Activated naive CD4-positive, alpha-beta T cell (primary cell): ENCODE measurements around the gene CDCP1.
A peak's percentile ranks its signal among the peaks of the same experiment; 100 is the strongest.

Experiments used
- DNase-seq, 4 experiments: peaks; one replicate each; lab custom pipeline; 2025; lab: John Stamatoyannopoulos, UW

Gene CDCP1

DNA sequence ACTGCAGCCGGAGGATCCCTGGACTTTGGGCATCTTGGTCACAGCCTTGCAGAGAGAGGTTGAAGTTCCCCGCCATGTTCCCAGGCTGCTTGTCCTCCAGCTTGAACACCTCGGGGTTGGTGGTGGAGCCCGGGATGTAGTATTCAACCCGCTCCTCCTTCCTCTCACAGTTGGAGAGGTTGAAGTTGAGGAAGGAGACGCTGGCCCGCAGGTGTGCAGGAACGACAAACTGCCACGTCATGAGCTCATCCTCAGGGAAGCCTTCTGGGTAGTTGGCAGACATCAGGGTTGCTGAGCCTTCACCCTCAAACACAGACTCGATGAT is 35.7 kb downstream of the CDCP1 start:
- no peak for DNase-seq

DNA sequence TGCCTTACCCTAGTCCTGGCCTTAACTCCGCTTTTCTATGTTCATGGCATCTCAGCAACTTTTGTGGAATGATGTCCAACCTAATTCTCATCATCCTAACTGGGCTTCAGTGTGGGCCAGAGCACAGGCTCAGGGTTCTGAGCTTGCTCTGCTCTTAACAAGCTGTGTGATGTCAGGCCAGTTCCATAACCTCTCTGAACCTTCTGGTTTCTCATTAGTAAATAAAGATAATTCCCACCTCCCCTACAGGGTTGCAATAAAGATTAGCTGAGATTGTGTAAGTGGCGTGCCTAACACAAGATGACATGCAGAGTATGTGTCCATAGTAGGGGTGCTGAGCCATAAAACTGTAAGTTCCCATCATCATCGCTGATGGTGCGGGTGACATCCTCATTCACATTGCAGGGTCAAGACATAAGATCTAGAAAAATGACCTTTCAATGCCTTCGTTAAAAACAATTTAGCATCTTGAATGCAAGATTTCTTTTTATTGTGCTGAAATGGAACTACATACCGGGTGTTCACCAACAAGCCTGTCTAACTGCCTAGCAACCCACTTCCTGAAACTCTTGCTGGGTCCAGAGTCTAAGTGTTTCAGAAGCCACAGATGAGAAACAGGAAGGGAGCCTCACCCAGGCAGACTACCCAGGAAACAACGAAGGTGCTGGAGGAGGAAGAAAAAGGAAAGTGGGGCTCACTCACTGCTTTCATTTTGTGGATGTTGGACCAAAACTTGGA is 36.2 kb downstream of the CDCP1 start:
- DNase-seq: no peak

DNA sequence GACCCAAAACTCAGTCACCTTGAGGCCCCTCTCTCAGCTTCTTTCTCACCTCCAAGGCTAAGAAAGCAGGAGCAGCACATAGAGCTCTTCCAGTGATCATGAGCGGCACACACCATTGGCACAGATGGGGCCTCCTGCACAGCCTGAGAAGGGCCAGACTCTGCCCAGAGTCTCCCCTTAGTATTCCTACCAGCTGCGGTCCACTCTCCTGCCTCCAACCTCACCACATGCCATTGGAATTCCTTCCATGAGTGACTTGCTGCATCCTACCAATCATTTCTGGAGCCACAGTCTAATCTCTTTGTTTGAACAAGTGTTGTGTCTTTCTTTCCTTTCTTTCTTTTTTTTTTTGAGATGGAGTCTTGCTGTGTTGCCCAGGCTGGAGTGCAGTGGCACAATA is 39.3 kb downstream of the CDCP1 start:
- no peak for DNase-seq

DNA sequence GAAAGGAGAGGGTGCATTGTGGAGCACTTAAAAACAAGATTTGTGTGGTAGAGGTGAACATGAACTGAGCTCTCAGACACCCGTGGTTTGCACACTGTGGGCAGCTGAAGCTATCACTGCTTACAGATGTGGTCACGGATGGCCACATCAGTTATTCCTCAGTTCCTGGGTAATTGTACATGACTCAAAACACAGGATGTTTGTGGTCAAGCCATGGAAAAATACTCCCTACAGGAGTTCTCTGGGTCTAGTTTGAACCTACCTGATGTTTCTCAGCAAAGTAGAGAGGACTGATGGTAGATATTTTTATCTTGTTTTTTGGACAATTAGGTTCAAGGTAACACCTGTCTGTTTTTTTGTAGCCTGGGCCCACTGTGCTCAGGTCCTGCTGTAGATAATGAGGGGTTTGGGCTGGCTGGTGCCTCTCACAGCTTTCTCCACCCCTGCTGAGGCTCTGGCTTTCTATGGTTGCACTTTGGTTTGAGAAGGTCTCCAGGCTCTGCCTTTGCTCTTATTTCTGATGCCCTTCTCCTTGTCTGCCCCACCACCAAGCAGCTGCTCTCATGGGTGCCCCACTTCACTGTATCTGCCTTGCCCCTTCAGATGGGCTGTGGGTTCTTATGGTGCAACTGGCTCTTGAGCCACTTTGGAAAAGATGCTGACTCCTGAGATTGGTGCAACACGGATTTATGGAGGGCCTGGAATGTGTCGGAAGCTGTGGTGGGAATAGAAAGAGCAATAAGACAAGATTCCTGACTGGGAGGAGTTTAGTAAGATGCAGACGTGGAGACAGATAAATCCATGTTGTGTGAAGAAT is 40.1 kb downstream of the CDCP1 start:
- peak in 1 of 4 experiments; percentile 16 for DNase-seq

DNA sequence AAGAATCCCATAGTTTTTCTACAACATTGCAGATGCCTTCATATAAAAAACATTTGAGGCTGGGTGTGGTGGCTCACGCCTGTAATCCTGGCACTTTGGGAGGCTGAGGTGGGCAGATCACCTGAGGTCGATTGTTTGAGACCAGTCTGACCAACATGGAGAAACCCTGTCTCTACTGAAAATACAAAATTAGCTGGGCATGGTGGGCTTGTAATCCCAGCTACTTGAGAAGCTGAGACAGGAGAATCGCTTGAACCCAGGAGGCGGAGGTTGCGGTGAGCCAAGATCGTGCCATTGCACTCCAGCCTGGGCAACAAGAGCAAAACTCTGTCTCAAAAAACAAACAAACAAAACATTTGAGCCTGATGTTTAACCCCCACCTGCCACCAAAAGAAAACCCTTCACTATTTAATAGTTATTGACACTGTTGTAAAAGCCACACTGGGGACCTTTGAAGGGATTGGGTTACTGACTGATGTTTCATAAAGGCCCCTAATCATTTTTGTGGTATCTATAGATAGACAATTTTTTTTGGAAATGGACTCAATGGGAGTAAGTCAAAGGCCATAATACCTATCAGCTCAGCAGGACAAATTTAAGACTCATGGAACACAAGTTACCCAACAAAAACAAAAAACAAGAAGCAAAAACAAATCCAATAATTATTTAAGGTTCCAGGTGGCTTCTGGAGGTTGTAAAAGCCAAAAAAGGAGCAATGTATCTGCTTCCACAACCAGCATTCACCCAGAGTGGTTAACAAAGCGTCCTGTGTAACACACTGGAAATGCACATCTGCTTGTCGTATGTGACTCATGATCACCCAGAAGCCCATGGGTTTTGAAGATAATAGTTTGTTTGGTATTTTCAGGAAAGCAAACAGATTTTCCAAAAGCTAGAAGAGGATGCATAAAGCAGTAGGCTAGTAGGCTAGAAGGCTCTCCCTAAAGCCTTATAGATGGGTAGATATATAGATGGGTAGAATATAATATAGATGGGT is 41.2 kb downstream of the CDCP1 start:
- DNase-seq: no peak

DNA sequence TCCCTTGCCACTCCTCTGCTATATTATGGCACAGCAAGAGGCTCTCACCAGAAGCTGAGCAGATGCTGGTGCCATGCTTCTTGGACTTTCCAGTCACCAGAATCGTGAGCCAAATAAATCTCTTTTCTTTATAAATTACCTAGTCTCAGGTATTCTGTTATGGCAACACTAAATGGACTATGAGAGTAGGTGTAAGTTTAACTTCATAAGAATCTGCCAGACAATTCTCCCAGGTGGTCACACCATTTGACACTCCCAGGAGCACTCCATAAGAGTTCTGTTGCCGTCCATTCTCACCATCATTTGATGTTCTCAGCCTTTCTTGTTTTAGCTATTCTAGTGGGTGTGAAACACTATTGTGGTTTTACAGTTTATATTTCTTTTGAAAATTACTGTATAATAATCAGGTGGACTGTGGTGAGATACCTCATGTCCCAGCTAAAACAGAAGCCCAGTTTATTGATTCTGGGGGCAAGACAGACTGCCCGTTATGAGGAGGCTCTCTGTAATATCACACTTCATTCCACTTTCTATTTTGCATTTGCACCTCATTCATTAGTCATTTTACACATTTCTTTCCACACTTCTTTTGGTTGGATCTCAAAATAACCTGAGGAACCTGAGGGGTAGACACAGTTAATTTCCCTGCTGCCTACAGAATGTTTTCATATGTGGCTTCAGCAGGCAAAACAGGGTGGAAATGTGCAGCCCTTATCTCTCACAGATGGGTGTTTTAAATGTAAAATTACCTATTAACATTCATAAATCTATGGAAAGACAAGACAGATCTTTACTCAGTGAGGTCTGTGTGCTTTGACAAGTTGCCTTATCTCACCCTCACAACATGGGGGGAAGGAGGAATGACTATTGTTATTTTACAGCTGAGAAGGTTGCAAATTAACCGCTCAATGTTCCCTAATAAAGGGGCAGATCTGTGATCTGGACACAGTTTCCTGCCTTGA is 42.1 kb downstream of the CDCP1 start:
- DNase-seq: no peak

DNA sequence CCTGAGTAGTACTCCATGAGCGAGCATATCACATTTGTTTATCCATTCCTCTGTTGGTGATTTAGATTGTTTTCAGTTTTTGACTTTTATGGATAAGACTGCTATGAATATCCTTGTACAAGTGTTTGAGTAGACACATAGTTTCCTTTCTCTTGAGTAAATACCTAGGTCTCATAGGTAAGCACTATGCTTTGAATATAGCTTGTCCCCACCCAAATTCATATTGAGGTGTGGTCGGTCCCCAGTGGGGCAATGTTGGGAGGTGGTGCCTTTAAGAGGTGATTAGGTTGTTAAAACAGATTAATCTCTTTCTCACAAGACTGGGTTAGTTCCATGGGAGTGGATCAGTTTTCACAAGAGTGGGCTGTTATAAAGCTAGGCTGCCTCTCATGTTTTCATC is 42.8 kb downstream of the CDCP1 start:
- DNase-seq: no peak

DNA sequence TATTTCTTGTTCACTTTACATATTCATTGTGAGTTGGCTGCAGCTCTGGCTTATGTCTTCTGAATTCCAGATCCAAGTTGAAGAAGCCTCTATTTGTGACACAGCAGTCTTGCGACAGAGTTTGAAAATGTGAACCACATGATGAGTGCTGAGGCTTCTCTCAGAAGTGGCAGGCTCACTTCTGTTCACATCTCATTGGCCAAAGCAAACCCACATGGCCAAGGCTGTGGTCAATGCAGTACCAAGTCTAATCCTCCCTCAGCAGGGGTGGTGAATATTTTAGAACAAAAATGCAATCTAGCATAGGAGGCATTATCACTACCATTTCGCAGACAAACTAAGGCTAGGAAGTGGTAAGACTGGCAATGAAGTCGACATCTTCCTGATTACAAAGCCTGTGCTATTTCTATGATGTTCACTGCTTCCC is 45.2 kb downstream of the CDCP1 start:
- no peak for DNase-seq

DNA sequence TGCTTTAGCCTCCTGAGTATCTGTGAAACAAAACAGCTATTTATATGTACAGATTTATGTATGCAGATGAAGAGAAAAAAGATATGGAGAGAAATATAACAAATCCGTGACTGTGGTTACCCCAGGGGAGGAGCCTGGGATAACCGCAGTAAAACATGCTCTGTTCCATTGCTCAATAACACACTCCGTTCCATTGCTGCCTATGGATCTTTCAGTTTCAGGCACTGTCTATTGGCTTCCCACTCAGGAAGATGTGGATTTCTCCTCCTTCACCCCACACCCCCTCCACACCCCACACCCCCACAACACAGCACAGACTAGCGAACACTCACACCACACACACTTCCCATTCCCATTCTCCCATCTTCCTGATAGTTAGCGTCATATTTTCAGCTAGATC is 47.9 kb downstream of the CDCP1 start:
- no peak for DNase-seq

DNA sequence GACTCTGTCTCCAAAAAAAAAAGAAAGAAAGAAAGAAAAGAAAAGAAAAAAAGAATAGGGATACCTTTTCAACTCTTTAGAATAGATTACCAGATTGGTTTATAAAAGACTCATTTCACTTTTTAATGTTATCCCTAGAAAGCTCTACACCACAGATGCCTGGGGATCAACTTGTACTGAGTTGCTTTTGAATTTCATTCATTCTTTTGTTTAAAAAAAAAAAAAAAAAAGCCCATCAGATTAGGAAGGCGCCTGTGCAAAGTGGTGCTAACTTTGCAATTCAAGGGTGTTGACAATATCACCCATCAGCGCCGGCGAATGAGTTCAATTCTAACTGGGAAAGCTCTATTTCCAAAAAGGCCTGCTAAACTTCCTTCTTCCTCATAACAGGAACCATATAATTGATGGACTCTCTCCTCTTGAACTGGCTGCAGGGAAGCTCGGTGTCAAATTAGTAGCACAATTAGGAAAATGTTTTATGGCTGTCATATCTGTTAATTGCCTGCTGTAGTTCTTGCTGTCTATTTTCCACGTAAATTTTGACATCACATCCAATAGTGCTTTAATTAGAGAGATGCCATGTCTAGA is 48.8 kb downstream of the CDCP1 start:
- no peak for DNase-seq

DNA sequence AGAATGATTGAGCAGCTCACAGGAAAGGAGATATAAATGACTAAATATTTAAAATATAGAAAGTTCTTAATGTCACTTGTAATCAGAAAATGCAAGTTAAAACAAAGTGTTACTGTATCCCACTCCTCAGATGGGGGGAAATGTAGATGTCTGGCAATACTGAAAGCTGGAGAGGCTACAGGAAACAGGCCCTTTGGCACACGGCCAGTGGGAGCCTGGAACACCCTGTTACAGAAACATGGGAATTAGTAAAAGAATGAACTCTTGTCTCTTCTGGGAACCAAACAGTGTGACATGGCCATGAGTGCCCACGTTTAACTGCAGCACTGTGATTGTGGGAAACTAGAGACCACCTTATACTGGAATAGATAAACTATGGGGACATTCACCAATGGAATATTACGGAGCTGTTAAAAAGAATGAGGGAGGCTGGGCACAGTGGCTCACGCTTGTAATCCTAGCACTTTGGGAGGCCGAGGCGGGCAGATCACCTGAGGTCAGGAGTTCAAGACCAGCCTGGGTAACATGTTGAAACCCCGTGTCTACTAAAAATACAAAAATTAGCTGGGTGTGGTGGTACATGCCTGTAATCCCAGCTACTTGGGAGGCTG is 50.2 kb downstream of the CDCP1 start:
- DNase-seq: no peak

DNA sequence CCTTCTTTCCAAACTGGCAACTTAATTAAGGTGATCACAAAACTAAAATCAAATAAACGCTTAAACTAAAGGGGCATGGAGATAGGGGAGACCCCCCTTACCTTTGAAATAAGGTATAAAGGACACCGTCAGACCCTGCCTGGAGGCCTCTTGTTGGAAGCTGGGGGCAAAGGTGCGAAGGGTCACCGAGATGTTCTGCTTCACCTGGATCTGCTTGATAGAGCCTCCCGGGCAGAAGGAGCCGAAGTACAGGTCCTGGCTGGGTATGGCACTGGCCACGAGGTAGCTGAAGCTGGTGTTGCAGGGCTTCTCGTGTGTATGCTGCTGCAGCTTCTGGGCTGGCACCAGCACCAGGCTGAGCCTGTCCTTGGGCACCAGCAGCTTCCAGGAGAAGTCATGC is 53.0 kb downstream of the CDCP1 start:
- no peak for DNase-seq

DNA sequence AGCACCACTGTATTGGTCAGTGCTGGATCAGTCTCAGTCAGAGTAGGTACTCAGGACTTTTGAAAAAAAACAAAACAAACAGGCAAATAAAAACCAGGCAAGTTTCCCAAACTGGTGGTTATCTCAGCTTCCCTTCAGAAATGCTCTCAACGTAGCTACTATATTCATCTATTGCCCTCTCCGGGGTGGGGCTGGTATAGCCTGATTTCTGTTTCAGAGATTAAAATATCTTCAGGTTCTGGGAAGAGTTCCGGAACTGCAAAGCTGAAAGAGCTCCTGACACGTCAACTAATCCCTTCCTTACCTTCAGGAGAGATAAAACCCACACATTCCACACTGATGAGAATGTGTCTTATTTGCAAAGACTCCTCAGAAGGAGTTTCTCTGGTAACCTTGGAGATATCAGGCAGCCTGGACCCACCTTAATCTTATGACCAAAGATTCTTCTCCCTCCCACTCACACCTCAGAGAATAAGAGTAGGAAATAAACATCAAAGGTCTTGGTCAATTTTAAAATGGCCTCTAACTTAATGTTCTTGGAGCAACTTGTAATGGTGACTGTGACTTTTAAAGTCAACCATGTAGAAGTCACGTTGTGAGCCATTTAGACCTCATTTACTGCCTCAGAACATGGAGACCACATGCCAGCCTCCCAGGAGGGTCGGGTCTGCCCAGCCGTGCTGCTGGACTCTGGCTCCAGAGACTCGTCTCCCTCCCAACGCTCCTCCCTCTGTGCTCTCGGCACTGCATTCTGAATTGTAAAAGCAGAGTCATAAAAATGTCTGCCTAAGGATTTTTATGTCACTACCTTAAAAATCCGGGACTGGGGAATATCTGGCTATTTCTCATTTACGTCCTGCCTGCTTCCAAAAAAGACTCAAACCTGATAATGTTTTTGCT is 53.8 kb downstream of the CDCP1 start:
- DNase-seq: no peak

DNA sequence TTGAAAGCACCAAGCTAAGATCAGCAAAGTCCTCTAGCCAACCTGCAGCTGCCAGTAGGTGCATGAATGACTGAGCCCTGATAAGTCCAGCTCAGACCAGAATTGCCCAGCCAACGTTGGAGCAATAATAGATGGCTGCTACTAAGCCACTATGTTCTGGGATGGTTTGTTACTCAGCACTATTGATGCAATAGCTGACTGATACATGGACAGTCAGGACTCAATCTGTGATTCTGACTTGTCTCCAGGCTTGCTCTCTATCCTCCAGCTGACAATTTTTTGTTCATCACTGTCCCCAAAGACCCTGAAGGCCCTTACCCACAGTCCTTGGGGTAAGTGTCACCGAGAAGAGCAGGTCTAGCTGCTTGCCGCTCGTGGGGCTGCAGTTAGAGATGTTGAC is 55.3 kb downstream of the CDCP1 start:
- no peak for DNase-seq

DNA sequence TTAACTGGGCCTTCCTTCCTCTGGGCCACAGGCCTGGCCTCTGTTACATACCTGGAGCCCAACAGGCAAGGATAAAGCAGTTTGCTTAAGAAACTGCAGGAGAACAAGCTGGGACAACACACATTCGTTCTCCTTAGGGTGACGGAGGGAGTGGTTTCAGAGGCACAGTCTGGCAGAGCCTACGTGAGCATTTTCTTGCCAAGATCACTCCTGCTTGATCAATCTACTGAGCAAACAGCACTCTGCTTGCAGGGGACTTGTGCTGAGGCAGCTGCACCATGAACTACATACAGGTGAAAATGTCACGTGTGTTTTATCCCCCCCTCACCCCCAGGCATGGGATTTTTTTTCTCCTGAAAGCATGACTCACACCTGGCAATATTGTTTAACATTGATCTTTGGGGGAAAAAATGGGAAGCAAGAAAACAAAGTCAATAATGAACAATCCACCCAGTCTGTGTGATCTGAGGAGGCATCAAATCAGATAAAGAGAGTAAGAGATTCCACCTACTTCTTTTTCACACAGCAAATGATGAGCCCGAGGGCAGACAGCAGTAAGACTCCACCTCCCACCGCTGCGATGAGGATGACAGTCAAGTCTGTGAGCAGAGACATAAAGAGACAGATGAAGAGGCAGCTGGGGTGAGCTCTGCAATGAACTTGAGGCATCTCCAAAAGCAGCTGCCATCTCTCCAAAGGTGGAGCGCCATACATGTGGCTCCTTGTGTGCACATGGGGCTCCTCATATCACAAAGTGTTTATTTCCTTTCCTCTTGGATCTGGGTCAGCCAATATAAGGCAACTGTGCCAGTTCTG is 57.4 kb downstream of the CDCP1 start:
- no peak for DNase-seq

DNA sequence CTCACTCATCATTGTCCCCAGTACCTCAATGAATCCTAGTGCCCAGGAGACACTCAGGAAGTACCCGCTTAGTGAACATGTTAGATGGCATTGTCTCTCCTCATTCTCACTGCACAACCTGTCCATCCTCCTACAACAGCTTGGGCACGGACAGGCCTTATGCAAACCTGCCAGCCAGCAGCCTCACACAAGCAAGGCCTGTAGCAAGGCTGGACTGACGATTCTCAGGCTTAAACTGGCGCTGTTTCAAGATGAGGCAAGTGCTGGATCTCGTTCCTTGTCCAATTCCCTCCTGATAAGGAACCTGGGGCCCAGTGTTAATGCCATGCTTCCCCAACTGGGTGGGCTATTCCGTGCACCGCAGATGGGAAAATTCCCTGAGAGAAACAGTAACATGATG is 59.0 kb downstream of the CDCP1 start:
- DNase-seq: no peak

DNA sequence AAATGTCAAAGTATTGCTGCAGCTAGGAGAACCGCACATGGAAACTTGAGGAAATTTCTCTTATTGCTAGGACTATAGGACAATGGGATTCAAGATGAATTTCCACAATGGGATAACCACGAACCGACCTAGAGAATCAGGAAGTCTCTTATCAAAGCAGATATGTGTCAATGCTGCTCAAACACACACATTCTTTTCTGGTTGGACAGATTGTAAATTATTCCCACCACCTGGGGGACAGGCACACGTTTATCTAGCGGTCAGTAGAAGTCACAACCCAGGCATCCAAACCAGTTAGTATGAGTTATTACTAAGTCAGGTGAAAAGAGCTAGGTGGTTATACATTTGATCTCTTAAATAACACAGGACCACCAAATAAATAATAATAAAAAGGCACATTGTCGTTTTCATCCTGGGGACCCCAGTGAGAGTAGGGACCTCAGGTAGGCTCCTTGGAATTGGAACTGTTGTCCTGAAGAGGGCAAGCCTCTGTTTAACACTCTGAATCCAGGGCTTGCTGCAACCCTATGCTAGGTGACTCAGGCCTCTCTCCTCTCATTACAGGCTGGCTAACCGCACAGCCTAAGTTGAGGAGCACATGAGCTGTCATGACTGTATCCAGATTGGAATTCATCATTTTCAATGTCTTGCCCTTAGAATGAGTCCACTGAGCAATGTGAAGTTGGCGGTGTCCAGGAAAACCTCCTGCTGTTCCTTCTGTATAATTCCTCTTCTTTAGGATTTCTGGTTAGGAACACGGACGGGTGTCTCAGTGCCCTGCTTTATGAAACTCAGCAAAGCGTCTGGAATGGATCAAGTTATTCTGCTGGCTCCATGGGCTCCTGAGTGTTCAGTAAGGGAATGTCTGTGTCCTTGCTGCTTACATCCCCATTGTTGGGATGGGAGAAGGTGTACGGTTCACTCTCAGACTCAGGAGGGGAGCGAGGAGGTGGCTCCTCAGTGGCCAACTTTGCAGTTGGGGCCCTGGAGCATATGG is 61.1 kb downstream of the CDCP1 start:
- DNase-seq: no peak
